Measurements from ENCODE around the gene CCL7.

DNA sequence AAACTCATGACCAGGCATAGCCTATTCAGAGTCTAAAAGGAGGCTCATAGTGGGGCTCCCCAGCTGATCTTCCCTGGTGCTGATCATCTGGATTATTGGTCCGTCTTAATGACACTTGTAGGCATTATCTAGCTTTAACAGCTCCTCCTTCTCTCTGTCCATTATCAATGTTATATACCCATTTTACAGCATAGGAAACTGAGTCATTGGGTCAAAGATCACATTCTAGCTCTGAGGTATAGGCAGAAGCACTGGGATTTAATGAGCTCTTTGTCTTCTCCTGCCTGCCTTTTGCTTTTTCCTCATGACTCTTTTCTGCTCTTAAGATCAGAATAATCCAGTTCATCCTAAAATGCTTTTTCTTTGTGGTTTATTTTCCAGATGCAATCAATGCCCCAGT is 14.2 kb upstream of the CCL7 start:
- TF ChIP-seq RAD21 (conservative IDR thresholded peaks at IDR 0.05) (no peak), EZH2 (IDR thresholded peaks at IDR 0.05; ENCODE audit: borderline replicate concordance, insufficient read depth, low read length, poor library complexity, severe bottlenecking) (no peak), POLR2AphosphoS5 (IDR thresholded peaks at IDR 0.05) (no peak), EP300 (conservative IDR thresholded peaks at IDR 0.05; ENCODE audit: poor library complexity, severe bottlenecking) (no peak), TAF1 (IDR thresholded peaks at IDR 0.05; ENCODE audit: low read depth) (no peak)
- TF ChIP-seq, protein P1, sequence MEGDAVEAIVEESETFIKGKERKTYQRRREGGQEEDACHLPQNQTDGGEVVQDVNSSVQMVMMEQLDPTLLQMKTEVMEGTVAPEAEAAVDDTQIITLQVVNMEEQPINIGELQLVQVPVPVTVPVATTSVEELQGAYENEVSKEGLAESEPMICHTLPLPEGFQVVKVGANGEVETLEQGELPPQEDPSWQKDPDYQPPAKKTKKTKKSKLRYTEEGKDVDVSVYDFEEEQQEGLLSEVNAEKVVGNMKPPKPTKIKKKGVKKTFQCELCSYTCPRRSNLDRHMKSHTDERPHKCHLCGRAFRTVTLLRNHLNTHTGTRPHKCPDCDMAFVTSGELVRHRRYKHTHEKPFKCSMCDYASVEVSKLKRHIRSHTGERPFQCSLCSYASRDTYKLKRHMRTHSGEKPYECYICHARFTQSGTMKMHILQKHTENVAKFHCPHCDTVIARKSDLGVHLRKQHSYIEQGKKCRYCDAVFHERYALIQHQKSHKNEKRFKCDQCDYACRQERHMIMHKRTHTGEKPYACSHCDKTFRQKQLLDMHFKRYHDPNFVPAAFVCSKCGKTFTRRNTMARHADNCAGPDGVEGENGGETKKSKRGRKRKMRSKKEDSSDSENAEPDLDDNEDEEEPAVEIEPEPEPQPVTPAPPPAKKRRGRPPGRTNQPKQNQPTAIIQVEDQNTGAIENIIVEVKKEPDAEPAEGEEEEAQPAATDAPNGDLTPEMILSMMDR (IDR thresholded peaks at IDR 0.05; ENCODE audit: poor library complexity, severe bottlenecking) = no peak
- TF ChIP-seq, protein P2, sequence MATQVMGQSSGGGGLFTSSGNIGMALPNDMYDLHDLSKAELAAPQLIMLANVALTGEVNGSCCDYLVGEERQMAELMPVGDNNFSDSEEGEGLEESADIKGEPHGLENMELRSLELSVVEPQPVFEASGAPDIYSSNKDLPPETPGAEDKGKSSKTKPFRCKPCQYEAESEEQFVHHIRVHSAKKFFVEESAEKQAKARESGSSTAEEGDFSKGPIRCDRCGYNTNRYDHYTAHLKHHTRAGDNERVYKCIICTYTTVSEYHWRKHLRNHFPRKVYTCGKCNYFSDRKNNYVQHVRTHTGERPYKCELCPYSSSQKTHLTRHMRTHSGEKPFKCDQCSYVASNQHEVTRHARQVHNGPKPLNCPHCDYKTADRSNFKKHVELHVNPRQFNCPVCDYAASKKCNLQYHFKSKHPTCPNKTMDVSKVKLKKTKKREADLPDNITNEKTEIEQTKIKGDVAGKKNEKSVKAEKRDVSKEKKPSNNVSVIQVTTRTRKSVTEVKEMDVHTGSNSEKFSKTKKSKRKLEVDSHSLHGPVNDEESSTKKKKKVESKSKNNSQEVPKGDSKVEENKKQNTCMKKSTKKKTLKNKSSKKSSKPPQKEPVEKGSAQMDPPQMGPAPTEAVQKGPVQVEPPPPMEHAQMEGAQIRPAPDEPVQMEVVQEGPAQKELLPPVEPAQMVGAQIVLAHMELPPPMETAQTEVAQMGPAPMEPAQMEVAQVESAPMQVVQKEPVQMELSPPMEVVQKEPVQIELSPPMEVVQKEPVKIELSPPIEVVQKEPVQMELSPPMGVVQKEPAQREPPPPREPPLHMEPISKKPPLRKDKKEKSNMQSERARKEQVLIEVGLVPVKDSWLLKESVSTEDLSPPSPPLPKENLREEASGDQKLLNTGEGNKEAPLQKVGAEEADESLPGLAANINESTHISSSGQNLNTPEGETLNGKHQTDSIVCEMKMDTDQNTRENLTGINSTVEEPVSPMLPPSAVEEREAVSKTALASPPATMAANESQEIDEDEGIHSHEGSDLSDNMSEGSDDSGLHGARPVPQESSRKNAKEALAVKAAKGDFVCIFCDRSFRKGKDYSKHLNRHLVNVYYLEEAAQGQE (IDR thresholded peaks at IDR 0.05; ENCODE audit: borderline replicate concordance) = no peak

All from neural cell (in vitro differentiated cells).